IMR-90 (cell line): Measurements from ENCODE around the gene THOC6. TPM values are rescaled to one million over a fixed set of nuclear protein-coding genes. Genes with fewer than 3 reads are reported as not detected.

Experiments
- CEBPB ChIP-seq: IDR thresholded peaks from 2 replicates; pipeline ENCODE4 v1.6.1; 2012; ENCODE audit warnings: low read depth, low read length, improper control_type of control experiment
- CHD1 ChIP-seq: IDR thresholded peaks from 2 replicates; pipeline ENCODE4 v1.6.1; 2012; ENCODE audit warnings: low read depth, low read length, improper control_type of control experiment
- USF2 ChIP-seq: fragments of 150-350 bp; IDR thresholded peaks from 2 replicates; pipeline ENCODE4 v1.6.1; 2017; ENCODE audit warnings: mild to moderate bottlenecking, antibody characterized with exemption, low read length, low read depth
- polyA plus RNA-seq, 3 experiments: library from polyadenylated mRNA; depleted of rRNA; stranded (reverse); fragments of >200 nt; gene quantifications; 2 replicates each; pipeline ENCODE4 v1.2.3, GENCODE V29; 2012; ENCODE audit warnings: low replicate concordance in 1 of 3
- total RNA-seq: library from RNA; depleted of rRNA; stranded (reverse); fragments of >200 nt; gene quantifications from 2 replicates; pipeline ENCODE4 v1.2.3, GENCODE V29; 2012

THOC6 gene
- total and polyA plus RNA-seq, 2 of the 4 experiments (the other 2 are of a cell fraction) = 16.8 to 23.1 TPM

GRCh38 chr16:2980227-2981176, 43.3 kb upstream of the THOC6 start, which contains the start of gene PKMYT1 (continued):
- peak; percentile 69 for TF ChIP-seq USF2
- TF ChIP-seq CEBPB = no peak
- TF ChIP-seq CHD1 = no peak
